NCI-H82 (cell line): ENCODE measurements around the gene CHST13.
A peak's percentile ranks its signal among the peaks of the same experiment; 100 is the strongest.
"Not testable (repeated sequence)": the region's sequence is repeated elsewhere in the genome, so short reads cannot be mapped to it uniquely, and the experiment has no call there.

Experiments used
- DNase-seq: peaks from one replicate; lab custom pipeline; 2025; lab: John Stamatoyannopoulos, UW

Gene CHST13

DNA sequence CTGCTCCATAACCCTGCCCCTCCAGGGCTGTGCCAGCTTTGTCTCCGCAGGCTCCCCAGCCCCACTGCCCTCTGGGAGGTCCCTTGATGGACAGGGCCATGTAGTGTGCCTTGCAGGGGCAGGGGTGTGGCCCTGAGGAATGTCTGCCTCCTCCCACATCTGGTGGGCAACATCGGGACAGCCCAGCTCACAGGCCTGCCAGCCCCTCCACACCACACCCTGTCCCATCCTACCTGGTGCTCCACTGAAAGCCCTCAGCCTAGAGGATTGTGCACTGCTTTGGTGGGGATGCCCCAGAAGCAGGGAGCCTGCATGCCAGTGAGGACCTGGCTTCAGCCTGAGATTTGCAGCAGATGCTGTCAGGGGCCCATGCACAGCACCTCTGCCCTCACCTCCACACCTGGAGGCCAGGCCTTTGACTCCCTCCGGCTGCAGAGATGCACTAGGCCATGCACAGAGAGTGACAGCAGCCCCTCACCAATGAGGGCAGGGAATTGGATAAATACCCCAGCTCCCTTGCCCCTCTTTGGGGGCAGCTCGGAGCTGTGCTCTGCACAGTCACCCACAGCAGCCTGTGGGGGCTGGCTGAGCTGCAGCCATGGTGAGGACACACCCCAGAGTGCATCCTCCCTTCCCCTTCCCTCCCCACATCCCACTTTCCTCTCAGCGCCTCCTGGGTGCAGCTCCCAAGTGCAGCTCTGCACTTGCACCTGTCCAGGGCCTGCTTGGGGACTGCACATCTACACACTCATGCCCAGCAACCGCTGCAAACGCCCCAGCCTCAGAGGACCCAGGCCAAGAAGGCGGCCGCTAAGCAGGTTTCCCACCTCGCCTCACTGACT is 32.1 kb downstream of the CHST13 start:
- DNase-seq, result no peak

DNA sequence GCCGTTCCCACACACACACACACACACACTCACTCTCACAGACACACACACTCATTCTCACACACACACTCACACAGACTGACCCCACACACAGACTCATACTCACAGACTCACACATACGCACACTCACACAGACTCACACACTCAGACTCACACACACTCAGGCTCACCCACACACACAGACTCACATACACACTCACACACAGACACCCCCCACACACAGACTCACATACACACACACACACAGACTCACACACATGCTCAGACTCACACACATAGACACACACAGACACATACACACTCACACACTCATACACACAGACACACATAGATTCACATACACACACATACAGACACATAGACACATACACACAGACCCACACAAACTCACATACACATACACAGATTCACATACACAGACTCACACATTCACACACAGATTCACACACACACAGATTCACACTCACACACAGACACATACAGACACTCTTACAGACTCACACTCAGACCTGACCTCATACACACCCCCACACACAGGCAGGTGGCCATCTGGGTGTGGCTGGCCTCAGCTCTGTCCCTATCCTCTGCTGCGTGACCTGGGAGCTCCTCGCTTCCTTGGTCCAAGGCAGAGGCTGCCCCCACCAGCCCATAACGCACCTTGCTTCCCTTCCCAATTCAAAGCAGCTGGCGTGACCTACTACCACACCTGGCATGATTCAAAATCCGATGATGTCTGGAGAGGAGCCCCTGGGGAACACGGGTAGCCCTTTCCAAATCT is 32.9 kb downstream of the CHST13 start:
- no peak for DNase-seq

GRCh38 chr3:126557415-126557745 is 33.4 kb downstream of the CHST13 start:
- DNase-seq, result no peak

- DNase-seq, result no peak
Measured at GRCh38 chr3:126557761-126558160, 33.8 kb downstream of the CHST13 start.

- DNase-seq, result no peak
Measured at GRCh38 chr3:126558336-126559071, 34.5 kb downstream of the CHST13 start, which contains the start of gene C3orf22. Gene C3orf22, minus strand, starts transcription at chr3:126558932. Its CDS starts 5,542 bp downstream, at chr3:126553390.

DNA sequence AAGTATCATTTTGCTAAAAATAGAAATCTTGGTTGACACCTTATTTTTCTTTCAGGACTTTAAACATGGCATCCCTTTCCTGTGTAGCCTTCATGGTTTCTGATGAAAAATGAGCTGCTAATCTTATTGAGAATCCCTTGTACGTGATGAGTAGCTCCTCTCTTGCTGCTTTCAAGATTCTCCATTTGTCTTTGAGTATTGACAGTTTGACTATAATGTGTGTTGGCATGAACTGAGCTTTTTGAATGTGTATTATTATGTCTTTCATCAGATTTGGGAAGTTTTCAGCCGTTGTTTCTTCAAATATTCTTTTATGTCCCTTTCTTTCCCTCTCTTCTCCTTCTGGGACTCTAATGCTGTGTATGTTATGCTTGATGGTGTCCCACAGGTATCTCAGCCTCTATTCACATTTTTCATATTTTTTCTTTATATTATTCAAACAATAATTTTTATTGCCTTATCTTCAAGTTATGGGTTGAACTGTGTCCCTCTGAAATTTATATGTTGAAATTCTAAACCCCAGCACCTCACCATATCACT is 38.9 kb downstream of the CHST13 start:
- no peak for DNase-seq

- no peak for DNase-seq
Measured at GRCh38 chr3:126567696-126568438, 43.9 kb downstream of the CHST13 start.

DNA sequence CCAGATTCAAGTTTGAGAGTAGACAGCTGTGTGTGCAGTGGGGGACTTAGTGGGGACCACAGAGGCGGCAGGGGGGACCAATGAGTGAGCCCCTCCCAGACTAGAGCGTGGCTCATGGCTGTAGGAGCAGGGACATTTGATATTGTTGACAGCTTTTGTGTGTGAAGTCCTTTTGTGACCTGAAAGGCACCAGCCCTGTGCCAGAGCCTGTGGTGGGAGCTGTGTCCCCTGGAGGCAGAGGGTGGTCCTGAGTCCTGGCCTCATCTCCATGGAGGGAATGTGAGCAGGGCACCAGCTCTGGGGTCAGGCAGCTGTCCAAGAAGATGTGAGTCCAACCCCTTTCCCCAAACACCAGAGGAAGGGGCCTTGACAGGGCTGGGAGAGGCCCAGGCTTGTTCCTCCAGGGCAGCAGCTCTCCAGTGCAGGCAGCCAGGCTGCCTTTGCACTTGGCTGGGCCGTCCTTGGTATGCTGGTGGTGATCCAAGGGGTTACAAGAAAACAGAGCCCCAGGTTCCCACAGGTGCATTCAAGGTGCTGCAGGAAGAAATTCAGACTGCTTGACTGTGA is 44.9 kb downstream of the CHST13 start:
- DNase-seq, result no peak

GRCh38 chr3:126569390-126569975 is 45.5 kb downstream of the CHST13 start:
- no peak for DNase-seq

GRCh38 chr3:126570103-126570541 is 46.2 kb downstream of the CHST13 start:
- DNase-seq, result no peak

- no peak for DNase-seq
Measured at GRCh38 chr3:126571078-126571477, 47.1 kb downstream of the CHST13 start.

- DNase-seq, result no peak
Measured at GRCh38 chr3:126573492-126574117, 49.6 kb downstream of the CHST13 start.

DNA sequence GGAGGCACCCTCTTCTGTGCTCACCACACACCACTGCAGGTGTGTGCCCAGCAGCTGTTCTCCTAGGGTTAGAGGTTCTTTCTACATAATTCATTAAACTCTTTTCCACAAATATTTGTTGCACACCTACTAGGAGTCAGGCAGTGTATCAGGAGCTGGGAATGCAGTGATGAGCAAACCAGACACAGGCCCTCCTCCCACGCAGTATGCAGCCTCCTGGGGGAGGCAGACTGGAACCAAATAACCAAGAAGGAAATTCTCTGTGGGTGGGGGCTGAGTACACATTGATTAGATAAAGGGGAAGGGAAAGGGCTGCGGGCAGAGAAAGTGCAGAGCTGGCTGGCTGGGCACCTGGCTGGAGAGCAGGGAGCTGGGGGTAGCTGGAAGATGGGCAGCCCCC is 53.3 kb downstream of the CHST13 start:
- DNase-seq, result no peak

- no peak for DNase-seq
Measured at GRCh38 chr3:126578702-126579101, 54.7 kb downstream of the CHST13 start.

GRCh38 chr3:126580746-126581145 is 56.8 kb downstream of the CHST13 start:
- DNase-seq, result no peak

DNA sequence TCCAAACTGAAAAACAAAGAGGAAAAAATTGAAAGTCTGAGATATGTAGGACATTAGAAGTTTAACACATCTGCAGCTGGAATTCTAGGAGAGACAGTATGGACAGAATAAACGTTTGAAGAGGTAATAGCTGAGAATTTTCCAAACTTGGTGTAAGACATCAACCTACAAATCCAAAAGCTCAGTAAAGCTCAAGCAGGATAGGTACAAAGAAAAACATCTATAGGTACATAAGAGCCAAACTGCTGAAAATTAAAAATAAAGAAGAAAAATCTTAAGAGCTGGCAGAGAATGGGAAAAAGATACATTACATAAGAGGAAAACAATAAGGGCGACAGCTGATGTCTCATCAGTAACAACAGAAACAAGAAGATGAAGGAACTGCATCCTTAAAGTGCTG is 57.6 kb downstream of the CHST13 start:
- no peak for DNase-seq

- DNase-seq, result peak; percentile 82
Measured at GRCh38 chr3:126582311-126582710, 58.4 kb downstream of the CHST13 start.

GRCh38 chr3:126591515-126591914 is 67.6 kb downstream of the CHST13 start:
- not testable (repeated sequence) for DNase-seq
